Liver (tissue), 9 donors: Measurements from ENCODE around the gene IL10. TPM values are rescaled to one million over a fixed set of nuclear protein-coding genes. Genes with fewer than 3 reads are reported as not detected.

Source experiments
- DNase-seq: peaks from one replicate; pipeline ENCODE4 v3.0.0-alpha.2; 2017; ENCODE audit warnings: low spot score
- H3K27ac ChIP-seq, 2 donors: one replicate each; pipeline ENCODE4 v1.7.0; 2013; ENCODE audit warnings: inconsistent platforms in 2 of 2, low read length in 2 of 2, control low read depth in 1 of 2, low read depth in 1 of 2, mild to moderate bottlenecking in 1 of 2
- H3K27me3 ChIP-seq, 4 donors: one replicate each; pipeline versions ENCODE4 v1.6.1 to v1.7.0; 2013; ENCODE audit warnings: low read length in 3 of 4, inconsistent platforms in 1 of 4, mild to moderate bottlenecking in 1 of 4, moderate library complexity in 1 of 4; ENCODE audit not compliant: control insufficient read depth in 4 of 4, insufficient read depth in 4 of 4
- H3K36me3 ChIP-seq, 4 donors: one replicate each; pipeline versions ENCODE4 v1.6.1 to v1.7.0; 2013; ENCODE audit warnings: low read length in 3 of 4, mild to moderate bottlenecking in 3 of 4, low read depth in 1 of 4, moderate library complexity in 1 of 4; ENCODE audit not compliant: control insufficient read depth in 4 of 4, insufficient read depth in 3 of 4
- H3K4me1 ChIP-seq, 4 donors: one replicate each; pipeline versions ENCODE4 v1.6.1 to v1.7.0; 2013; ENCODE audit warnings: low read length in 3 of 4, mild to moderate bottlenecking in 3 of 4, moderate library complexity in 1 of 4; ENCODE audit not compliant: control insufficient read depth in 4 of 4, insufficient read depth in 4 of 4
- H3K4me3 ChIP-seq, 3 donors: one replicate each; pipeline versions ENCODE4 v1.6.1 to v1.7.0; 2013; ENCODE audit warnings: low read length in 3 of 3, control low read depth in 1 of 3, low read depth in 1 of 3, mild to moderate bottlenecking in 1 of 3
- H3K9ac ChIP-seq, 2 donors: one replicate each; pipeline ENCODE4 v1.7.0; 2013; ENCODE audit warnings: low read length in 2 of 2, mild to moderate bottlenecking in 2 of 2, moderate library complexity in 2 of 2, control low read depth in 1 of 2, low read depth in 1 of 2
- H3K9me3 ChIP-seq, 4 donors: one replicate each; pipeline versions ENCODE4 v1.6.1 to v1.7.0; 2013; ENCODE audit warnings: low read length in 3 of 4; ENCODE audit not compliant: control insufficient read depth in 4 of 4
- EGR1 ChIP-seq, 2 donors: IDR thresholded peaks; 2 replicates each; pipeline ENCODE4 v1.6.1; 2016 to 2018; ENCODE audit warnings: antibody characterized with exemption in 2 of 2, low read depth in 2 of 2
- FOXA2 ChIP-seq: IDR thresholded peaks from 2 replicates; pipeline ENCODE4 v1.6.1; 2016; ENCODE audit warnings: antibody characterized with exemption
- GABPA ChIP-seq, 2 donors: IDR thresholded peaks in 1 of 2; conservative IDR thresholded peaks in 1 of 2; 2 replicates each; pipeline ENCODE4 v1.6.1; 2016; ENCODE audit warnings: antibody characterized with exemption in 2 of 2, mild to moderate bottlenecking in 1 of 2, moderate library complexity in 1 of 2
- HNF4A ChIP-seq, 2 donors: conservative IDR thresholded peaks; 2 replicates each; pipeline ENCODE4 v1.6.1; 2016; ENCODE audit warnings: antibody characterized with exemption in 2 of 2, mild to moderate bottlenecking in 2 of 2
- NR2F2 ChIP-seq: IDR thresholded peaks from 2 replicates; pipeline ENCODE4 v1.6.1; 2016; ENCODE audit warnings: antibody characterized with exemption
- RAD21 ChIP-seq, 2 donors: IDR thresholded peaks; 2 replicates each; pipeline ENCODE4 v1.6.1; 2016; ENCODE audit warnings: antibody characterized with exemption in 2 of 2, mild to moderate bottlenecking in 2 of 2
- RXRA ChIP-seq, 2 donors: IDR thresholded peaks; 2 replicates each; pipeline ENCODE4 v1.6.1; 2017 to 2018; ENCODE audit warnings: antibody characterized with exemption in 2 of 2, mild to moderate bottlenecking in 1 of 2
- SP1 ChIP-seq: IDR thresholded peaks from 2 replicates; pipeline ENCODE4 v1.6.1; 2018; ENCODE audit warnings: antibody characterized with exemption, mild to moderate bottlenecking
- TAF1 ChIP-seq: conservative IDR thresholded peaks from 2 replicates; pipeline ENCODE4 v1.6.1; 2016; ENCODE audit warnings: antibody characterized with exemption, mild to moderate bottlenecking
- YY1 ChIP-seq: IDR thresholded peaks from 2 replicates; pipeline ENCODE4 v1.6.1; 2016; ENCODE audit warnings: antibody characterized with exemption, mild to moderate bottlenecking
- WGBS: extraction: QIAGEN DNeasy Blood & Tissue Kit; methylation state at CpG from one replicate; pipeline ENCODE4 v1.1.7; 2013; 5-methylcytosine and 5-hydroxymethylcytosine counted together
- polyA plus RNA-seq, 2 donors: library from polyadenylated mRNA; stranded (reverse) in 1 of 2; unstranded in 1 of 2; fragments of 200-250 nt in 1 of 2; fragments of >200 nt in 1 of 2; fragmentation: Nextera tagmentation in 1 of 2; extraction: Ambion mirVana in 1 of 2; gene quantifications; one replicate each; pipeline versions ENCODE4 v1.2.1 to v1.2.3, GENCODE V29; 2013 to 2015
- total RNA-seq, 2 donors: library from RNA; depleted of rRNA; stranded (reverse); fragments of >200 nt; gene quantifications; one replicate each; pipeline ENCODE4 v1.2.3, GENCODE V29; 2014
- TF ChIP-seq, protein P1 (sequence below): fragments of 150-350 bp; IDR thresholded peaks from 2 replicates; pipeline ENCODE4 v1.5.1; 2017; ENCODE audit warnings: improper control_type of control experiment, low read depth, low read length; ENCODE audit not compliant: missing input control
- TF ChIP-seq, protein P2 (sequence below): IDR thresholded peaks from 2 replicates; pipeline ENCODE4 v1.6.1; 2016; ENCODE audit warnings: antibody characterized with exemption
- TF ChIP-seq, protein P3 (sequence below): IDR thresholded peaks from 2 replicates; pipeline ENCODE4 v1.6.1; 2016; ENCODE audit warnings: antibody characterized with exemption, mild to moderate bottlenecking
- TF ChIP-seq, protein P4 (sequence below): IDR thresholded peaks from 2 replicates; pipeline ENCODE4 v1.6.1; 2016; ENCODE audit warnings: antibody characterized with exemption
- donor health status: healthy.
- donor health status: healthy.
- donor health status: healthy.
- donor health status: healthy.
- donor health status: healthy.

The IL10 gene
- total and polyA plus RNA-seq, 4 donors = 0.23 to 1.4 (median 0.59) TPM

DNA sequence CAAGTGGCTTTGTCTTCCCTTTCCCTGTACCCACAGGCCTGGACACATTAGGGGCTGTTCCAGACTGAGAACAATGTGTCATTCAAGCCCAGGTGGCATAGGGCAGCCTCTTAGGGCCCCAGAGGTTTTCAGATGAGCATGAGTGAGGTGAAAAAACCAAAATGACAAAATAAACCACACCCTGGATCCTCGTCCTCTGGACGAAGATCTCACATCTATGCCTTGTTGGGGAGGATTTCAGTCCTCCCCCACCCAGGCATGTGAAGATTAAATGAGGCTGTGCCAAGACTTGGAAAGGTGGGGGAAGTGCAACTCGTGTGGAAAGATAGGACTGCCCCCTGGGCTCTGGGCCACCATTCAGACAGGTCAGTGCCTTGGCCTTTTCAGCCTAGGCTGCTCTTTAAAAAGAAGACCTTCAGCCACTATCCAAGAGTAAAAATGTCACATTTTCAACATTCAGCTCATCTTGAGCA, 34.5 kb downstream of the IL10 start:
- Histone ChIP-seq H3K4me1 (peaks cover 0 to 19% (median 9%) of the 10 kb centered on the region in 4 donors), H3K27ac (no peak overlapping the region), H3K9ac (no peak overlapping the region), H3K27me3 (no peaks in the 10 kb centered on the region), H3K36me3 (peaks cover 2 to 11% (median 5%) of the 10 kb centered on the region in 4 donors), H3K9me3 (no peaks in the 10 kb centered on the region), H3K4me3 (no peak overlapping the region)
- WGBS = 36% methylated on average over 3 of the region's 3 CpGs
- DNase-seq = peak; percentile 34
- TF ChIP-seq, protein P1, sequence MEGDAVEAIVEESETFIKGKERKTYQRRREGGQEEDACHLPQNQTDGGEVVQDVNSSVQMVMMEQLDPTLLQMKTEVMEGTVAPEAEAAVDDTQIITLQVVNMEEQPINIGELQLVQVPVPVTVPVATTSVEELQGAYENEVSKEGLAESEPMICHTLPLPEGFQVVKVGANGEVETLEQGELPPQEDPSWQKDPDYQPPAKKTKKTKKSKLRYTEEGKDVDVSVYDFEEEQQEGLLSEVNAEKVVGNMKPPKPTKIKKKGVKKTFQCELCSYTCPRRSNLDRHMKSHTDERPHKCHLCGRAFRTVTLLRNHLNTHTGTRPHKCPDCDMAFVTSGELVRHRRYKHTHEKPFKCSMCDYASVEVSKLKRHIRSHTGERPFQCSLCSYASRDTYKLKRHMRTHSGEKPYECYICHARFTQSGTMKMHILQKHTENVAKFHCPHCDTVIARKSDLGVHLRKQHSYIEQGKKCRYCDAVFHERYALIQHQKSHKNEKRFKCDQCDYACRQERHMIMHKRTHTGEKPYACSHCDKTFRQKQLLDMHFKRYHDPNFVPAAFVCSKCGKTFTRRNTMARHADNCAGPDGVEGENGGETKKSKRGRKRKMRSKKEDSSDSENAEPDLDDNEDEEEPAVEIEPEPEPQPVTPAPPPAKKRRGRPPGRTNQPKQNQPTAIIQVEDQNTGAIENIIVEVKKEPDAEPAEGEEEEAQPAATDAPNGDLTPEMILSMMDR = no peak
- TF ChIP-seq, protein P2, sequence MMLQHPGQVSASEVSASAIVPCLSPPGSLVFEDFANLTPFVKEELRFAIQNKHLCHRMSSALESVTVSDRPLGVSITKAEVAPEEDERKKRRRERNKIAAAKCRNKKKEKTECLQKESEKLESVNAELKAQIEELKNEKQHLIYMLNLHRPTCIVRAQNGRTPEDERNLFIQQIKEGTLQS = no peak
- TF ChIP-seq YY1 (no peak), GABPA (IDR thresholded peaks at IDR 0.05 in 1 of 2, conservative IDR thresholded peaks at IDR 0.05 in 1 of 2) (no peak), RXRA (IDR thresholded peaks at IDR 0.05) (peak in 1 of 2 donors; percentile 12), FOXA2 (no peak)
- TF ChIP-seq, protein P3, sequence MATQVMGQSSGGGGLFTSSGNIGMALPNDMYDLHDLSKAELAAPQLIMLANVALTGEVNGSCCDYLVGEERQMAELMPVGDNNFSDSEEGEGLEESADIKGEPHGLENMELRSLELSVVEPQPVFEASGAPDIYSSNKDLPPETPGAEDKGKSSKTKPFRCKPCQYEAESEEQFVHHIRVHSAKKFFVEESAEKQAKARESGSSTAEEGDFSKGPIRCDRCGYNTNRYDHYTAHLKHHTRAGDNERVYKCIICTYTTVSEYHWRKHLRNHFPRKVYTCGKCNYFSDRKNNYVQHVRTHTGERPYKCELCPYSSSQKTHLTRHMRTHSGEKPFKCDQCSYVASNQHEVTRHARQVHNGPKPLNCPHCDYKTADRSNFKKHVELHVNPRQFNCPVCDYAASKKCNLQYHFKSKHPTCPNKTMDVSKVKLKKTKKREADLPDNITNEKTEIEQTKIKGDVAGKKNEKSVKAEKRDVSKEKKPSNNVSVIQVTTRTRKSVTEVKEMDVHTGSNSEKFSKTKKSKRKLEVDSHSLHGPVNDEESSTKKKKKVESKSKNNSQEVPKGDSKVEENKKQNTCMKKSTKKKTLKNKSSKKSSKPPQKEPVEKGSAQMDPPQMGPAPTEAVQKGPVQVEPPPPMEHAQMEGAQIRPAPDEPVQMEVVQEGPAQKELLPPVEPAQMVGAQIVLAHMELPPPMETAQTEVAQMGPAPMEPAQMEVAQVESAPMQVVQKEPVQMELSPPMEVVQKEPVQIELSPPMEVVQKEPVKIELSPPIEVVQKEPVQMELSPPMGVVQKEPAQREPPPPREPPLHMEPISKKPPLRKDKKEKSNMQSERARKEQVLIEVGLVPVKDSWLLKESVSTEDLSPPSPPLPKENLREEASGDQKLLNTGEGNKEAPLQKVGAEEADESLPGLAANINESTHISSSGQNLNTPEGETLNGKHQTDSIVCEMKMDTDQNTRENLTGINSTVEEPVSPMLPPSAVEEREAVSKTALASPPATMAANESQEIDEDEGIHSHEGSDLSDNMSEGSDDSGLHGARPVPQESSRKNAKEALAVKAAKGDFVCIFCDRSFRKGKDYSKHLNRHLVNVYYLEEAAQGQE = no peak

DNA sequence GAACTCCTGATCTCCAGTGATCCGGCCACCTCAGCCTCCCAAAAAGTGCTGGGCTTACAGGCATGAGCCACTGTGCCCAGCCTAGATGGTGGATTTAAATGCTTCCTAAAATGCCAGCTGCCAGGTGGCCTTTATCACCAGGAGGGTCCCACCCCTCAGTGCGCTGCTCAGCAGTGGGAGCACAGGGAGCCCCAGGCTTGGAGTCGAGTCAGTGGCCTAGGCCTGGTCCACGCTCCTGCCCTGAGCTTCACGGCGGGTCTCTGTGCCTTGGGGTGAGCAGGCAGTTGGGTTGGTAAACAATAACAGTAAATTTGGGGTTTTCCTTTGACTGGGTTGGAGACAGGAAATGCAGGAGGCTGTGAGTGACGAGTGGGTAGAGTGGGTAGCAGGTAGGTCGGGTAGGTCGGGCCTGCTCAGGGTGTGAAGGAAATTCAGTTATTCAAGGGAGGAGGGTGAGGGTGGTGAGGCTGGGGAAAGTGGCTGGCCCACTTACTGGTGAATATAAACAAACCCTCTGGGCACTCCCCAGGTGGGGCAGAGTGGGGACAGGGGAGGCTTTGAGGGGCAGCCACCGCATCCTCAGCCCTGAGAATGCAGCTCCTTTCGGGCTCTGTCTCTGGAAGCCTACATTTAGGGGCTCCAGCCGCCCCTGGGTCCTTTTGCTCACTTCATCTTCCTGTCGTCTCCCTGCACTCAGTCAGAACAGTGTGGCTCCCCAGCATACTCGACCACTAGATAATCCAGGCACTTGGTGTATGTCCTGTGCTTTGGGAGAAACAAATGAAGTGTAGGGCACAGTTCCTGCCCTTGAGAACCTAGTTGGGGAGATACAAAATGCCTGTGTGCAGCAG, 35.2 kb downstream of the IL10 start:
- Histone ChIP-seq H3K4me1 (peaks cover 0 to 19% (median 9%) of the 10 kb centered on the region in 4 donors), H3K4me3 (no peak overlapping the region), H3K9ac (no peak overlapping the region), H3K27me3 (no peaks in the 10 kb centered on the region), H3K27ac (peak overlapping the region in 1 of 2 donors; percentile 17), H3K9me3 (no peaks in the 10 kb centered on the region), H3K36me3 (peaks cover 4 to 18% (median 11%) of the 10 kb centered on the region in 4 donors)
- WGBS = 86% methylated on average over 14 of the region's 14 CpGs
- peak; percentile 32 for DNase-seq
- TF ChIP-seq GABPA (IDR thresholded peaks at IDR 0.05 in 1 of 2, conservative IDR thresholded peaks at IDR 0.05 in 1 of 2) (no peak), RAD21 (IDR thresholded peaks at IDR 0.05) (no peak), NR2F2 (no peak), FOXA2 (no peak), TAF1 (no peak), HNF4A (conservative IDR thresholded peaks at IDR 0.05) (no peak), EGR1 (IDR thresholded peaks at IDR 0.05; ENCODE audit: low read depth in 2 of 2) (no peak), SP1 (no peak), YY1 (no peak), RXRA (IDR thresholded peaks at IDR 0.05) (no peak)
- TF ChIP-seq, protein P3 = no peak
- TF ChIP-seq, protein P1 = no peak
- TF ChIP-seq, protein P4, sequence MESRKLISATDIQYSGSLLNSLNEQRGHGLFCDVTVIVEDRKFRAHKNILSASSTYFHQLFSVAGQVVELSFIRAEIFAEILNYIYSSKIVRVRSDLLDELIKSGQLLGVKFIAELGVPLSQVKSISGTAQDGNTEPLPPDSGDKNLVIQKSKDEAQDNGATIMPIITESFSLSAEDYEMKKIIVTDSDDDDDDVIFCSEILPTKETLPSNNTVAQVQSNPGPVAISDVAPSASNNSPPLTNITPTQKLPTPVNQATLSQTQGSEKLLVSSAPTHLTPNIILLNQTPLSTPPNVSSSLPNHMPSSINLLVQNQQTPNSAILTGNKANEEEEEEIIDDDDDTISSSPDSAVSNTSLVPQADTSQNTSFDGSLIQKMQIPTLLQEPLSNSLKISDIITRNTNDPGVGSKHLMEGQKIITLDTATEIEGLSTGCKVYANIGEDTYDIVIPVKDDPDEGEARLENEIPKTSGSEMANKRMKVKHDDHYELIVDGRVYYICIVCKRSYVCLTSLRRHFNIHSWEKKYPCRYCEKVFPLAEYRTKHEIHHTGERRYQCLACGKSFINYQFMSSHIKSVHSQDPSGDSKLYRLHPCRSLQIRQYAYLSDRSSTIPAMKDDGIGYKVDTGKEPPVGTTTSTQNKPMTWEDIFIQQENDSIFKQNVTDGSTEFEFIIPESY = no peak
- TF ChIP-seq, protein P2 = no peak
